GM12878 (cell line): ENCODE results near the gene SFSWAP. TPM values are rescaled to one million over a fixed set of nuclear protein-coding genes. Genes with fewer than 3 reads are reported as not detected.

Source experiments
- ATAC-seq: fragments of 200-7000 bp; cut with Tn5 transposase; 3 replicates; pipeline ENCODE4 v1.9.1; 2020; ENCODE audit warnings: mild to moderate bottlenecking, moderate library complexity
- BruUV-seq: library from RNA; stranded (reverse); fragments of 400-500 nt; replicated peaks from 2 replicates; lab custom pipeline; 2021; lab: Mats Ljungman, UMichigan
- CTCF ChIA-PET: fragments of 300-600 bp; sonication (Branson Sonifier 250); formaldehyde crosslinking; extraction: SDS; loops from one replicate; lab custom pipeline; 2021; ENCODE audit warnings: inconsistent platforms; lab: Yijun Ruan, JAX
- POLR2A ChIA-PET: fragments of 350-600 bp; formaldehyde crosslinking; extraction: SDS; loops from one replicate; lab custom pipeline; 2021; ENCODE audit warnings: inconsistent platforms; lab: Charles Lee
- RAD21 ChIA-PET: fragments of 300-600 bp; sonication (Branson Sonifier 250); formaldehyde crosslinking; loops from one replicate; lab custom pipeline; 2023; ENCODE audit warnings: antibody characterized with exemption; ENCODE audit not compliant: unreplicated experiment; lab: Charles Lee
- SMC1A ChIA-PET: fragments of 300-600 bp; sonication (Branson Sonifier 250); formaldehyde crosslinking; loops from one replicate; lab custom pipeline; 2023; ENCODE audit not compliant: unreplicated experiment, uncharacterized antibody; lab: Charles Lee
- DNase-seq: peaks from one replicate; pipeline ENCODE4 v3.0.0-alpha.2; 2011; ENCODE audit warnings: low read depth, low spot score
- FAIRE-seq: peaks from 3 replicates; lab custom pipeline; 2011; peaks lifted over from hg19 to GRCh38; lab: Jason Lieb, UNC
- H2AFZ ChIP-seq: 2 replicates; pipeline ENCODE4 v1.6.0; 2011; ENCODE audit warnings: low read depth, low read length, control low read depth; ENCODE audit not compliant: control insufficient read depth
- H3K27ac ChIP-seq: 2 replicates; pipeline ENCODE4 v1.5.1; 2011; ENCODE audit warnings: control low read depth; ENCODE audit not compliant: control insufficient read depth, insufficient read depth
- H3K27me3 ChIP-seq, 2 experiments: replicated peaks in 1 of 2; 2 replicates each; pipeline versions ENCODE4 v1.6.0 to v1.6.1; 2011; ENCODE audit warnings: low read length in 1 of 2; ENCODE audit not compliant: control insufficient read depth in 2 of 2, insufficient read depth in 2 of 2
- H3K36me3 ChIP-seq, 2 experiments: 2 replicates each; pipeline ENCODE4 v1.5.1; 2011; ENCODE audit warnings: low read length in 1 of 2; ENCODE audit not compliant: control insufficient read depth in 2 of 2, insufficient read depth in 2 of 2
- H3K4me1 ChIP-seq: 2 replicates; pipeline ENCODE4 v1.6.1; 2011; ENCODE audit warnings: mild to moderate bottlenecking, low read length, moderate library complexity, mixed read lengths; ENCODE audit not compliant: control insufficient read depth, insufficient read depth
- H3K4me2 ChIP-seq: 2 replicates; pipeline ENCODE4 v1.6.0; 2011; ENCODE audit warnings: control low read depth; ENCODE audit not compliant: control insufficient read depth, insufficient read depth
- H3K4me3 ChIP-seq: fragments of 200-600 bp; sonication (generic); 2 replicates; pipeline ENCODE4 v1.5.1; 2016
- H3K79me2 ChIP-seq: 2 replicates; pipeline ENCODE4 v1.6.0; 2011; ENCODE audit warnings: low read length; ENCODE audit not compliant: control insufficient read depth, insufficient read depth
- H3K9ac ChIP-seq: 2 replicates; pipeline ENCODE4 v1.8.0; 2011; ENCODE audit warnings: low read length, control low read depth, mixed read lengths; ENCODE audit not compliant: control insufficient read depth, insufficient read depth
- H3K9me3 ChIP-seq: replicated peaks from 3 replicates; pipeline ENCODE4 v1.5.1; 2011; ENCODE audit warnings: mild to moderate bottlenecking, low read length; ENCODE audit not compliant: control insufficient read depth, insufficient read depth
- H4K20me1 ChIP-seq: 2 replicates; pipeline ENCODE4 v1.6.0; 2011; ENCODE audit not compliant: control insufficient read depth, insufficient read depth
- IKZF2 ChIP-seq, 2 experiments: fragments of 450-650 bp; IDR thresholded peaks; 2 replicates each; pipeline ENCODE4 v1.6.1; 2017; ENCODE audit warnings: mild to moderate bottlenecking in 2 of 2, moderate library complexity in 2 of 2
- JUNB ChIP-seq: IDR thresholded peaks from 2 replicates; pipeline ENCODE4 v1.6.1; 2016; ENCODE audit warnings: antibody characterized with exemption, mild to moderate bottlenecking
- MEF2A ChIP-seq: IDR thresholded peaks from 2 replicates; pipeline ENCODE4 v1.6.1; 2011; ENCODE audit warnings: low read depth, mild to moderate bottlenecking, low read length, moderate library complexity; ENCODE audit not compliant: insufficient read depth
- MYC ChIP-seq: IDR thresholded peaks from 2 replicates; pipeline ENCODE4 v1.6.1; 2011; ENCODE audit warnings: mild to moderate bottlenecking, low read length, moderate library complexity, inconsistent platforms; ENCODE audit not compliant: insufficient read depth, insufficient replicate concordance, insufficient read length, severe bottlenecking
- RFX5 ChIP-seq: IDR thresholded peaks from 2 replicates; pipeline ENCODE4 v1.6.1; 2011; ENCODE audit warnings: low read depth, low read length, improper control_type of control experiment
- RUNX3 ChIP-seq: IDR thresholded peaks from 2 replicates; pipeline ENCODE4 v1.6.1; 2012; ENCODE audit warnings: low read length, inconsistent platforms
- WGBS: methylation state at CpG from one replicate; pipeline ENCODE4 v1.1.6; 2016; ENCODE audit warnings: low lambda C conversion rate; ENCODE audit not compliant: insufficient replicate concordance, insufficient coverage; ENCODE audit errors: missing lambda C conversion rate; 5-methylcytosine and 5-hydroxymethylcytosine counted together
- in situ Hi-C: fragments of 300-500 bp; cut with MboI; formaldehyde crosslinking; loops from 9 replicates; pipeline ENCODE4 v1.14.3; 2018; ENCODE audit warnings: mixed read lengths
- intact Hi-C: fragments of 100-400 bp; cut with micrococcal nuclease; formaldehyde crosslinking; loops from one replicate; pipeline ENCODE4 v1.14.2; 2022; ENCODE audit not compliant: unreplicated experiment
- polyA plus RNA-seq, 11 experiments: library from polyadenylated mRNA; depleted of rRNA in 4 of 11; unstranded in 6 of 11; stranded (reverse) in 5 of 11; fragments of >200 nt; fragmentation: Nextera tagmentation in 4 of 11; fragmentation: Illumina TruSeq in 1 of 11; extraction: Ambion mirVana in 4 of 11; extraction: Trizol in 1 of 11; gene quantifications; 1 replicate in 1 of 11; 2 replicates in 10 of 11; pipeline versions ENCODE4 v1.2.1 to v1.2.3, GENCODE V29; 2011 to 2016; ENCODE audit warnings: inconsistent platforms in 2 of 11, missing spikeins in 2 of 11, low read depth in 1 of 11
- total RNA-seq, 4 experiments: library from RNA; depleted of rRNA in 3 of 4; stranded (reverse); fragments of >200 nt in 3 of 4; fragmentation: Illumina TruSeq in 1 of 4; extraction: Trizol in 1 of 4; gene quantifications; 2 replicates each; pipeline versions ENCODE4 v1.2.1 to v1.2.3, GENCODE V29; 2013 to 2021
- TF ChIP-seq, protein P1 (sequence below), 3 experiments: IDR thresholded peaks in 2 of 3; conservative IDR thresholded peaks in 1 of 3; 2 replicates each; pipeline ENCODE4 v1.5.1; 2011; ENCODE audit warnings: low read depth in 3 of 3, low read length in 3 of 3, mild to moderate bottlenecking in 3 of 3, control low read depth in 2 of 3, moderate library complexity in 2 of 3, inconsistent platforms in 1 of 3, mixed read lengths in 1 of 3; ENCODE audit not compliant: control insufficient read depth in 2 of 3, insufficient read depth in 1 of 3; ENCODE audit errors: extremely low read depth in 1 of 3
- TF ChIP-seq, protein P2 (sequence below): IDR thresholded peaks from 2 replicates; pipeline ENCODE4 v1.6.1; 2012; ENCODE audit warnings: low read length, inconsistent platforms

Gene SFSWAP
- total and polyA plus RNA-seq, 10 of the 15 experiments (the other 5 are each of a cell fraction or from before 2014, with no cell fraction given), result 1.8 to 48.6 (median 25.0) TPM

DNA sequence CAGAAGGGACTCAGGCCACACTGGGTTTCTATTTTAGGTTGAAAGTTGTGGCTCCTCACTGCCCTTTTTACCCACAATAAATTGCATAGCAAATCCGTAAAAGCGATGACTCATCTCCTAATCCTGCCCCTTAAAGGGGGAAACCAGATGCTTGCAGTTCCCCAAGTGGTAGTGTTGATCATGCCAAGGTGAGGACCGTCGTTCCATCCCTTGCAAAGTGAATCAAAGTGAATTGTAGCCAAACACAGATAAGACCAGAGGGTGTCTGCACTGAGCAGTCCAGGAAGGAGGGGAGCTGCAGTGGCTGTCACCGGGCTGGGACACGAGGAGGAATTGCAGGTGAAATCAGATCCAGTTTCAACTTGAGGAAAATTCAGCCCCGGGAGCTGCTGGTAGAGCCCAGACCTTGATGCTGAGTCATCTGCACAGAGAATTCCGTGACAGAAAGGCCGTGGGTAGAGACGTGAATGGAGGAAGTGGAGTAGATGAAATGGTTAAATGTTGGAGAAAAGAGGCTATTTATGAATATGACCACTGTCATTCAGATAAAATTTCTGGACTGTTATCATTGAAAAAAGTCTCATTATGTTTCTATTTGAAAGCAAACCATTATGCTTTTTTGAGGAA lies 73.1 kb downstream of the SFSWAP start:
- Histone ChIP-seq H2AFZ (no peak overlapping the region), H3K27me3 (no peaks in the 10 kb centered on the region), H3K79me2 (no peaks in the 10 kb centered on the region), H3K4me1 (peaks cover 3% of the 10 kb centered on the region; the same call in 1 of the 2 replicates), H3K9ac (no peak overlapping the region; the same call in 1 of the 2 replicates), H3K4me3 (no peak overlapping the region), H4K20me1 (no peaks in the 10 kb centered on the region), H3K9me3 (no peaks in the 10 kb centered on the region), H3K27ac (peak overlapping the region; percentile 57), H3K4me2 (peak overlapping the region; percentile 57; the same call in 1 of the 2 replicates), H3K36me3 (peaks cover 12 to 15% of the 10 kb centered on the region in 2 experiments)
- TF ChIP-seq MYC (no peak), RUNX3 (peak; percentile 72), JUNB (peak; percentile 40; the same call in 1 of the 2 replicates), IKZF2 (IDR thresholded peaks at IDR 0.05) (peak in 1 of 2 experiments; percentile 15; a peak in 1 of 4 replicates), RFX5 (no peak), MEF2A (0 out of 2 replicates have a peak, but pooled peaks have one; percentile 44)
- TF ChIP-seq, protein P1, sequence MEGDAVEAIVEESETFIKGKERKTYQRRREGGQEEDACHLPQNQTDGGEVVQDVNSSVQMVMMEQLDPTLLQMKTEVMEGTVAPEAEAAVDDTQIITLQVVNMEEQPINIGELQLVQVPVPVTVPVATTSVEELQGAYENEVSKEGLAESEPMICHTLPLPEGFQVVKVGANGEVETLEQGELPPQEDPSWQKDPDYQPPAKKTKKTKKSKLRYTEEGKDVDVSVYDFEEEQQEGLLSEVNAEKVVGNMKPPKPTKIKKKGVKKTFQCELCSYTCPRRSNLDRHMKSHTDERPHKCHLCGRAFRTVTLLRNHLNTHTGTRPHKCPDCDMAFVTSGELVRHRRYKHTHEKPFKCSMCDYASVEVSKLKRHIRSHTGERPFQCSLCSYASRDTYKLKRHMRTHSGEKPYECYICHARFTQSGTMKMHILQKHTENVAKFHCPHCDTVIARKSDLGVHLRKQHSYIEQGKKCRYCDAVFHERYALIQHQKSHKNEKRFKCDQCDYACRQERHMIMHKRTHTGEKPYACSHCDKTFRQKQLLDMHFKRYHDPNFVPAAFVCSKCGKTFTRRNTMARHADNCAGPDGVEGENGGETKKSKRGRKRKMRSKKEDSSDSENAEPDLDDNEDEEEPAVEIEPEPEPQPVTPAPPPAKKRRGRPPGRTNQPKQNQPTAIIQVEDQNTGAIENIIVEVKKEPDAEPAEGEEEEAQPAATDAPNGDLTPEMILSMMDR (IDR thresholded peaks at IDR 0.05 in 2 of 3, conservative IDR thresholded peaks at IDR 0.05 in 1 of 3; ENCODE audit: control insufficient read depth in 2 of 3, extremely low read depth in 1 of 3, insufficient read depth in 1 of 3, low read depth in 3 of 3, low read length in 3 of 3), result no peak
- TF ChIP-seq, protein P2, sequence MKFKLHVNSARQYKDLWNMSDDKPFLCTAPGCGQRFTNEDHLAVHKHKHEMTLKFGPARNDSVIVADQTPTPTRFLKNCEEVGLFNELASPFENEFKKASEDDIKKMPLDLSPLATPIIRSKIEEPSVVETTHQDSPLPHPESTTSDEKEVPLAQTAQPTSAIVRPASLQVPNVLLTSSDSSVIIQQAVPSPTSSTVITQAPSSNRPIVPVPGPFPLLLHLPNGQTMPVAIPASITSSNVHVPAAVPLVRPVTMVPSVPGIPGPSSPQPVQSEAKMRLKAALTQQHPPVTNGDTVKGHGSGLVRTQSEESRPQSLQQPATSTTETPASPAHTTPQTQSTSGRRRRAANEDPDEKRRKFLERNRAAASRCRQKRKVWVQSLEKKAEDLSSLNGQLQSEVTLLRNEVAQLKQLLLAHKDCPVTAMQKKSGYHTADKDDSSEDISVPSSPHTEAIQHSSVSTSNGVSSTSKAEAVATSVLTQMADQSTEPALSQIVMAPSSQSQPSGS, result peak; percentile 58; the same call in 1 of the 2 replicates
- FAIRE-seq, result peak; percentile 88
- peak; percentile 93 for ATAC-seq
- no TSS peak for BruUV-seq
- WGBS, result 3% methylated on average over 10 of the region's 10 CpGs
- peak; percentile 60 for DNase-seq
- in situ Hi-C loops (no loop called here), intact Hi-C loops (no loop called here)
- ChIA-PET RAD21 (interaction anchor here (0.9 kb wide), 1 partner anchor 16 kb away, joined by 4 read pairs; no protein-coding TSS in a partner anchor), POLR2A (interaction anchor here (0.9 to 1.4 kb wide), 3 partner anchors 9 to 29 kb away, joined by 3 to 13 read pairs (median 4); no protein-coding TSS in a partner anchor), SMC1A (interaction anchor here (0.7 to 2.3 kb wide), 3 partner anchors 8 to 425 kb away, joined by 3 to 6 read pairs (median 3); no protein-coding TSS in a partner anchor), CTCF (no interaction called here)
